A549 (cell line): Measurements from ENCODE around the gene ARHGAP10.

Experiments
- CBX8 ChIP-seq: fragments of 200-600 bp; sonication (generic); IDR thresholded peaks from 2 replicates; pipeline ENCODE4 v1.6.1; 2016
- CHD2 ChIP-seq: fragments of 150-350 bp; IDR thresholded peaks from 2 replicates; pipeline ENCODE4 v1.6.1; 2014; ENCODE audit warnings: low read length; ENCODE audit not compliant: partially characterized antibody
- EP300 ChIP-seq, 2 experiments: fragments of >200 bp; sonication (Bioruptor Twin); formaldehyde crosslinking; IDR thresholded peaks; 2 replicates in 1 of 2; 3 replicates in 1 of 2; pipeline ENCODE4 v1.6.1; 2016 to 2017
- ESRRA ChIP-seq: fragments of 150-350 bp; IDR thresholded peaks from 2 replicates; pipeline ENCODE4 v1.6.1; 2014; ENCODE audit warnings: mild to moderate bottlenecking, low read length, borderline replicate concordance
- PHF8 ChIP-seq: fragments of 200-600 bp; sonication (generic); IDR thresholded peaks from 2 replicates; pipeline ENCODE4 v1.6.1; 2016; ENCODE audit warnings: low read depth, mild to moderate bottlenecking, antibody characterized with exemption, moderate library complexity, borderline replicate concordance
- POLR2A ChIP-seq: IDR thresholded peaks from 2 replicates; pipeline ENCODE4 v1.6.1; 2012; ENCODE audit warnings: mild to moderate bottlenecking, low read length
- RCOR1 ChIP-seq: fragments of 150-350 bp; IDR thresholded peaks from 2 replicates; pipeline ENCODE4 v1.6.1; 2014; ENCODE audit warnings: antibody characterized with exemption, low read length, low read depth
- SREBF2 ChIP-seq: fragments of 450-650 bp; IDR thresholded peaks from 2 replicates; pipeline ENCODE4 v1.6.1; 2014; ENCODE audit warnings: mild to moderate bottlenecking, moderate library complexity
- ZSCAN20 ChIP-seq: fragments of 250-450 bp; sonication (Bioruptor Pico); IDR thresholded peaks from 2 replicates; pipeline ENCODE4 v1.8.0; 2022; ENCODE audit warnings: mild to moderate bottlenecking, moderate library complexity
- TF ChIP-seq, protein P1 (sequence below): fragments of >200 bp; sonication (Bioruptor Twin); formaldehyde crosslinking; IDR thresholded peaks from 3 replicates; pipeline ENCODE4 v1.5.1; 2016
- TF ChIP-seq, protein P2 (sequence below): fragments of 200-600 bp; sonication (generic); IDR thresholded peaks from 2 replicates; pipeline ENCODE4 v1.6.1; 2016; ENCODE audit warnings: antibody characterized with exemption, mild to moderate bottlenecking, moderate library complexity
- TF ChIP-seq, protein P3 (sequence below): fragments of >200 bp; sonication (Bioruptor Twin); formaldehyde crosslinking; IDR thresholded peaks from 2 replicates; pipeline ENCODE4 v1.6.1; 2016

DNA sequence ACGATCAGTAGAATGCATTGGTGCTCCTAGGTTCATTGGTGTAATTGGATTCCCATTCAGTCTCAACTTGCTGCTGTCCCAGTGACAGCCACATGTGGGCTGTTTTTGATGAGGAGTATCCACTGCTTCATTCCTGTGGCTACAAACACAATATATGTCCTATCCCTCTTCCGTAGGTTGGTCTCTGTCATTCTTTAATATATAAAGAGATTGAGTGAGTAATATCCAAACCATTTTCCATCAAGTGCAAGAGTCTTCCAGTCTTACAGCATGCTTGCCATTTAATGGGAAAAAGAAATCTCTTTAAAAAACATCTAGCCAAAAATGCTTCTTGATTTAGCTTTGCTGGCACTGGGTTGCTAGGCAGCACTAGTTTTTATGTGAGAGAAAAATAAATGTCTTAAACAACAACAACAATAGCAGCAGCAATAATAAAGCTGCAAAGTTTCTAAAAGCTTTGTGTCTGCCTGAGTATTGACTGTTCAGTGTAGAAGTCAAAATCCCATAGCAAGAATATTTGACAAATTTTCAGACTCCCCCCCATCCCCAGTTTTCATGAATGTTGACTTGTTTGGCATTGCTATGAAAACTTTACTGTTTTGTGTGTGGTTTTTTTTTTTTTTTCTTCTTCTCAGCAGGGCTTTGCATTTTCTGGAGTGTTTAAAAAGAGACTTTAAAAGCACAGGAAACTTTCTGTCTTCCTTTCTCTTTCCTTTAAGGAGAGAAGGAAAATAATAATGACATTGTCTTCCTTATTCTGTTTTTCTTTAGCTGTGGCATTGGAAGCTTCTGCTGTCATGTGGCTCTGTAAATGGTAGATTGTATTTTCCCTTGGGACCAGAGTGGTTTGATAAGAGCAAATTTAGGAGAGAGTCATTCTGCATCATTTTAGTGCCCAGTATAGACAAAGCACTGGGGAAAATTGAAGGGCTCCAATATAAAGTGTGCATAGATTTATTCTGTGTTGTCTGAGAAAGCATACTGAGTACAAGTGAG is 244.3 kb downstream of the ARHGAP10 start:
- no peak for TF ChIP-seq CBX8
- TF ChIP-seq, protein P1, sequence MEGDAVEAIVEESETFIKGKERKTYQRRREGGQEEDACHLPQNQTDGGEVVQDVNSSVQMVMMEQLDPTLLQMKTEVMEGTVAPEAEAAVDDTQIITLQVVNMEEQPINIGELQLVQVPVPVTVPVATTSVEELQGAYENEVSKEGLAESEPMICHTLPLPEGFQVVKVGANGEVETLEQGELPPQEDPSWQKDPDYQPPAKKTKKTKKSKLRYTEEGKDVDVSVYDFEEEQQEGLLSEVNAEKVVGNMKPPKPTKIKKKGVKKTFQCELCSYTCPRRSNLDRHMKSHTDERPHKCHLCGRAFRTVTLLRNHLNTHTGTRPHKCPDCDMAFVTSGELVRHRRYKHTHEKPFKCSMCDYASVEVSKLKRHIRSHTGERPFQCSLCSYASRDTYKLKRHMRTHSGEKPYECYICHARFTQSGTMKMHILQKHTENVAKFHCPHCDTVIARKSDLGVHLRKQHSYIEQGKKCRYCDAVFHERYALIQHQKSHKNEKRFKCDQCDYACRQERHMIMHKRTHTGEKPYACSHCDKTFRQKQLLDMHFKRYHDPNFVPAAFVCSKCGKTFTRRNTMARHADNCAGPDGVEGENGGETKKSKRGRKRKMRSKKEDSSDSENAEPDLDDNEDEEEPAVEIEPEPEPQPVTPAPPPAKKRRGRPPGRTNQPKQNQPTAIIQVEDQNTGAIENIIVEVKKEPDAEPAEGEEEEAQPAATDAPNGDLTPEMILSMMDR = no peak
- TF ChIP-seq PHF8 = no peak
- TF ChIP-seq EP300 (IDR thresholded peaks at IDR 0.05) = no peak
- TF ChIP-seq ESRRA = no peak
- TF ChIP-seq, protein P2, sequence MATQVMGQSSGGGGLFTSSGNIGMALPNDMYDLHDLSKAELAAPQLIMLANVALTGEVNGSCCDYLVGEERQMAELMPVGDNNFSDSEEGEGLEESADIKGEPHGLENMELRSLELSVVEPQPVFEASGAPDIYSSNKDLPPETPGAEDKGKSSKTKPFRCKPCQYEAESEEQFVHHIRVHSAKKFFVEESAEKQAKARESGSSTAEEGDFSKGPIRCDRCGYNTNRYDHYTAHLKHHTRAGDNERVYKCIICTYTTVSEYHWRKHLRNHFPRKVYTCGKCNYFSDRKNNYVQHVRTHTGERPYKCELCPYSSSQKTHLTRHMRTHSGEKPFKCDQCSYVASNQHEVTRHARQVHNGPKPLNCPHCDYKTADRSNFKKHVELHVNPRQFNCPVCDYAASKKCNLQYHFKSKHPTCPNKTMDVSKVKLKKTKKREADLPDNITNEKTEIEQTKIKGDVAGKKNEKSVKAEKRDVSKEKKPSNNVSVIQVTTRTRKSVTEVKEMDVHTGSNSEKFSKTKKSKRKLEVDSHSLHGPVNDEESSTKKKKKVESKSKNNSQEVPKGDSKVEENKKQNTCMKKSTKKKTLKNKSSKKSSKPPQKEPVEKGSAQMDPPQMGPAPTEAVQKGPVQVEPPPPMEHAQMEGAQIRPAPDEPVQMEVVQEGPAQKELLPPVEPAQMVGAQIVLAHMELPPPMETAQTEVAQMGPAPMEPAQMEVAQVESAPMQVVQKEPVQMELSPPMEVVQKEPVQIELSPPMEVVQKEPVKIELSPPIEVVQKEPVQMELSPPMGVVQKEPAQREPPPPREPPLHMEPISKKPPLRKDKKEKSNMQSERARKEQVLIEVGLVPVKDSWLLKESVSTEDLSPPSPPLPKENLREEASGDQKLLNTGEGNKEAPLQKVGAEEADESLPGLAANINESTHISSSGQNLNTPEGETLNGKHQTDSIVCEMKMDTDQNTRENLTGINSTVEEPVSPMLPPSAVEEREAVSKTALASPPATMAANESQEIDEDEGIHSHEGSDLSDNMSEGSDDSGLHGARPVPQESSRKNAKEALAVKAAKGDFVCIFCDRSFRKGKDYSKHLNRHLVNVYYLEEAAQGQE = no peak
- TF ChIP-seq ZSCAN20 (CRISPR knock-in tag) = no peak
- no peak for TF ChIP-seq CHD2
- no peak for TF ChIP-seq POLR2A
- TF ChIP-seq RCOR1 = no peak
- no peak for TF ChIP-seq SREBF2
- TF ChIP-seq, protein P3, sequence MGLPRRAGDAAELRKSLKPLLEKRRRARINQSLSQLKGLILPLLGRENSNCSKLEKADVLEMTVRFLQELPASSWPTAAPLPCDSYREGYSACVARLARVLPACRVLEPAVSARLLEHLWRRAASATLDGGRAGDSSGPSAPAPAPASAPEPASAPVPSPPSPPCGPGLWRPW = no peak
